HFF-Myc (cell line): ENCODE measurements around the gene DCBLD1.
A peak's percentile ranks its signal among the peaks of the same experiment; 100 is the strongest.

Source experiments
- DNase-seq: peaks from one replicate; pipeline ENCODE4 v3.0.0-alpha.2; 2011; ENCODE audit warnings: low read depth; ENCODE audit errors: extremely low read depth
- H3K4me3 ChIP-seq: replicated peaks from 2 replicates; pipeline ENCODE4 v1.5.1; 2011; ENCODE audit warnings: low read depth, mild to moderate bottlenecking, control low read depth, low read length
- TF ChIP-seq, protein P1 (sequence below): IDR thresholded peaks from 2 replicates; pipeline ENCODE4 v1.5.1; 2012; ENCODE audit warnings: mild to moderate bottlenecking, low read depth, low read length, control low read depth; ENCODE audit errors: missing control alignments

The DCBLD1 gene

GRCh38 chr6:117481926-117482239, 591 bp upstream of the DCBLD1 start:
- DNase-seq = no peak
- peak overlapping the region; percentile 92 for H3K4me3 ChIP-seq
- TF ChIP-seq, protein P1, sequence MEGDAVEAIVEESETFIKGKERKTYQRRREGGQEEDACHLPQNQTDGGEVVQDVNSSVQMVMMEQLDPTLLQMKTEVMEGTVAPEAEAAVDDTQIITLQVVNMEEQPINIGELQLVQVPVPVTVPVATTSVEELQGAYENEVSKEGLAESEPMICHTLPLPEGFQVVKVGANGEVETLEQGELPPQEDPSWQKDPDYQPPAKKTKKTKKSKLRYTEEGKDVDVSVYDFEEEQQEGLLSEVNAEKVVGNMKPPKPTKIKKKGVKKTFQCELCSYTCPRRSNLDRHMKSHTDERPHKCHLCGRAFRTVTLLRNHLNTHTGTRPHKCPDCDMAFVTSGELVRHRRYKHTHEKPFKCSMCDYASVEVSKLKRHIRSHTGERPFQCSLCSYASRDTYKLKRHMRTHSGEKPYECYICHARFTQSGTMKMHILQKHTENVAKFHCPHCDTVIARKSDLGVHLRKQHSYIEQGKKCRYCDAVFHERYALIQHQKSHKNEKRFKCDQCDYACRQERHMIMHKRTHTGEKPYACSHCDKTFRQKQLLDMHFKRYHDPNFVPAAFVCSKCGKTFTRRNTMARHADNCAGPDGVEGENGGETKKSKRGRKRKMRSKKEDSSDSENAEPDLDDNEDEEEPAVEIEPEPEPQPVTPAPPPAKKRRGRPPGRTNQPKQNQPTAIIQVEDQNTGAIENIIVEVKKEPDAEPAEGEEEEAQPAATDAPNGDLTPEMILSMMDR = no peak

DNA sequence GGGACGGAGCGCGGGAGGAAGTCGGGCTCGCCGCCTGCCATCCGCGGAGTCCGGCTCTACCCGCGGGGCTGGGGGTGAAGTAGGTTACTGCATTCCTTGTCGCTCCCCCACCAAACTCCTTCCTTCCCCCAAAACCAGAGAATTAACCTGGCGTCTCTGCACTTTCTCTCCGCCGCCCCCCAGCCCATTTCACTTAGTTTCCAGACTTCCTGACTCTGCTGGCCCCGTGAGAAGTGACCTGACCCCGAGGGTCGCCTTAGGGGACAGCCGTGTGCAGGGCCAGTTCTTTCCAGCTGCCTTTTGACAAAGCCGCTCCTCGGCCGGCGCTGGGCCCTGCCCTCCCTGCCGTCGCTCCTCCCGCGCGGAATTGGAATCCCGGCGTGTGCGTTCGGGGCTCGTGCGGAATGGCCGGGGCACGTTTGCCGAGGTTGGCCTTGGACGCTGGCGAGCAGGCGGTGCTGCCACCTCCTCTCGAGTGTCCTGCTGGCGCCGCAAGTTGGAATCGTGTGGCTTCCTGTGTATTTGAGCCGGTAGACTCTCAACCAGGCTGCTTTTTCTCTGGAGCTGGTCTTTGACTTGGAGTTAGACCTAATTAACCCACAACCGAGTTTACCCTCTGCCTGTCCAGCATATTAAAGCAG, 650 bp downstream of the DCBLD1 start:
- DNase-seq = no peak
- TF ChIP-seq, protein P1 = no peak
- peak overlapping the region; percentile 92 for H3K4me3 ChIP-seq

- H3K4me3 ChIP-seq = peak overlapping the region; percentile 92
- TF ChIP-seq, protein P1 = no peak
- DNase-seq = no peak
These were observed 1.2 kb downstream of the DCBLD1 start for GRCh38 chr6:117483645-117484016.

DNA sequence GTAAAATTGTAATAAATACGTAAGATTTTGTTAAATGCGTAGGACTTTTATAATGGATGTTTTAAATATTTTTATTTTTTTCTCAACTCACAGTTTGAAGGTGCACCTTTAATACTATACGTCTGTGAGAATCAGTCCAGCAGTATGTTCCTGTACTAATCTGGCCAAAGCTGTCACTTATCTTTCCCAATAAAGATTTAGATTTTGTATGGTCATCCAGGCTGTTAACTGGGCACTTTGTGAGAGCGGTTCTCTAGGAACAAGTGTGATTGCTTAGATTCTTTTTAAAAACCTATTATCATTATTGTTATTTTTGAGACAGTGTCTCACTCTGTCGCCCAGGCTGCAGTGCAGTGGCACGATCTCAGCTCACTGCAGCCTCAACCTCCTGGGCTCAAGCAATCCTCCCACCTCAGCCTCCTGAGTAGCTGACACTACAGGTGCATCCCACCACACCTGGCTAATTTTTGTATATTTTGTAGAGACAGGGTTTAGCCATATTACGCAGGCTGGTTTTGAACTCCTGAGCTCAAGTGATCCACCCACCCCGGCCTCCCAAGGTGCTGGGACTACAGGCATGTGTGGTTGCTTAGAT, 1.7 kb downstream of the DCBLD1 start:
- no peak for DNase-seq
- H3K4me3 ChIP-seq = peak overlapping the region; percentile 92
- TF ChIP-seq, protein P1 = no peak

DNA sequence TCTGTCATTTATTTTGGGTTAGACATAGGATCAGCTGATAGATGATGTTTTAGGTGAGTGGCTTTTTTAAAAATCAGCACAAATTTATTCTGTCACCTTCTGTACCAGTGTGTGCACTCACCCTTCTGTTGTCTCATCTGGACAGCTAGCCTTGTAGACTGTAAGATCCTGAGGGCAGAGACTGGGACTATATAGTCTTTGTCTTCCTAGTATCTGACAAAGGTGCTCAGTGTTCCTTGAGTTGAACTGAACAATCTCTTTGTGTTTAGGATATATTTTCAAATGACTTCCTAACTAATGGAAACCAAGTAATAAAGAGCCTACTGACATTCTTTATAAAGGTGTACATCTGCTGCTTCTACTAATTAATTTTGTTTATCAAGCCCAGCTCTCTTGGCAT, 3.0 kb downstream of the DCBLD1 start:
- peak overlapping the region; percentile 92 for H3K4me3 ChIP-seq
- TF ChIP-seq, protein P1 = no peak
- DNase-seq = no peak

GRCh38 chr6:117487821-117488220, 5.3 kb downstream of the DCBLD1 start:
- no peak for DNase-seq
- TF ChIP-seq, protein P1 = no peak
- H3K4me3 ChIP-seq = no peak overlapping the region

- TF ChIP-seq, protein P1 = no peak
- no peak overlapping the region for H3K4me3 ChIP-seq
- no peak for DNase-seq
These were observed 6.5 kb downstream of the DCBLD1 start for GRCh38 chr6:117489003-117489402.
